K562 (cell line): ENCODE results near the gene NAPB. TPM values are rescaled to one million over a fixed set of nuclear protein-coding genes. Genes with fewer than 3 reads are reported as not detected.

Experiments
- ARID3B ChIP-seq: fragments of 250-450 bp; sonication (Bioruptor Pico); IDR thresholded peaks from 2 replicates; pipeline ENCODE4 v1.4.0; 2020; ENCODE audit warnings: borderline replicate concordance
- CHCHD3 ChIP-seq: fragments of 250-450 bp; sonication (Bioruptor Pico); IDR thresholded peaks from 2 replicates; pipeline ENCODE4 v2.1.2; 2022; ENCODE audit warnings: mild to moderate bottlenecking
- ELF2 ChIP-seq: fragments of 250-450 bp; sonication (Bioruptor Pico); IDR thresholded peaks from 2 replicates; pipeline ENCODE4 v1.5.0; 2021; ENCODE audit warnings: mild to moderate bottlenecking
- HDGF ChIP-seq: fragments of 450-650 bp; IDR thresholded peaks from 2 replicates; pipeline ENCODE4 v1.6.1; 2016
- HMG20B ChIP-seq: fragments of 250-450 bp; sonication (Bioruptor Pico); IDR thresholded peaks from 2 replicates; pipeline ENCODE4 v1.5.0; 2021; ENCODE audit warnings: mild to moderate bottlenecking
- HNRNPK ChIP-seq: fragments of 200-400 bp; formaldehyde crosslinking; IDR thresholded peaks from one replicate; pipeline ENCODE4 v1.6.1; 2018; ENCODE audit warnings: mild to moderate bottlenecking, low read depth, low read length; ENCODE audit not compliant: poor library complexity, severe bottlenecking
- HOMEZ ChIP-seq: fragments of 250-450 bp; sonication (Bioruptor Pico); IDR thresholded peaks from 2 replicates; pipeline ENCODE4 v1.4.0; 2020; ENCODE audit warnings: mild to moderate bottlenecking, moderate library complexity
- IRF9 ChIP-seq: fragments of 450-650 bp; IDR thresholded peaks from 2 replicates; pipeline ENCODE4 v1.6.1; 2016; ENCODE audit warnings: missing biosample characterization, missing genetic modification characterization
- MYBL2 ChIP-seq, 2 experiments: fragments of 450-650 bp in 1 of 2; sonication (generic) in 1 of 2; formaldehyde crosslinking in 1 of 2; IDR thresholded peaks; 2 replicates each; pipeline versions ENCODE4 v1.6.1 to v1.8.1; 2017 to 2022; ENCODE audit warnings: borderline replicate concordance in 1 of 2, inconsistent platforms in 1 of 2, low read depth in 1 of 2, mild to moderate bottlenecking in 1 of 2, missing genetic modification reagents in 1 of 2, moderate library complexity in 1 of 2
- NR2C2 ChIP-seq, 2 experiments: fragments of 200-800 bp in 1 of 2; sonication (Bioruptor generic) in 1 of 2; sonication (generic) in 1 of 2; formaldehyde crosslinking in 1 of 2; IDR thresholded peaks; 2 replicates each; pipeline versions ENCODE4 v1.6.1 to v1.8.0; 2016 to 2022; ENCODE audit warnings: mild to moderate bottlenecking in 1 of 2, missing compliant biosample characterization in 1 of 2, missing genetic modification characterization in 1 of 2, missing genetic modification reagents in 1 of 2
- SLC30A9 ChIP-seq: fragments of 250-450 bp; sonication (Bioruptor Pico); IDR thresholded peaks from 2 replicates; pipeline ENCODE4 v1.8.0; 2022; ENCODE audit warnings: mild to moderate bottlenecking, moderate library complexity
- SMARCE1 ChIP-seq: fragments of 450-650 bp; IDR thresholded peaks from 2 replicates; pipeline ENCODE4 v1.7.1; 2016; ENCODE audit warnings: mild to moderate bottlenecking
- TAF9B ChIP-seq: fragments of 450-650 bp; IDR thresholded peaks from 2 replicates; pipeline ENCODE4 v1.6.1; 2018; ENCODE audit warnings: mild to moderate bottlenecking; ENCODE audit not compliant: partially characterized antibody
- TEAD1 ChIP-seq, 2 experiments: fragments of 450-650 bp in 1 of 2; sonication (generic) in 1 of 2; formaldehyde crosslinking; IDR thresholded peaks; 2 replicates each; pipeline versions ENCODE4 v1.4.0 to v1.8.0; 2020 to 2022; ENCODE audit warnings: mild to moderate bottlenecking in 2 of 2, missing genetic modification reagents in 1 of 2
- ZC3H8 ChIP-seq: fragments of 450-650 bp; IDR thresholded peaks from 2 replicates; pipeline ENCODE4 v1.6.1; 2017
- ZNF57 ChIP-seq: fragments of 450-650 bp; formaldehyde crosslinking; IDR thresholded peaks from 2 replicates; pipeline ENCODE4 v1.4.0; 2020; ENCODE audit warnings: mild to moderate bottlenecking, moderate library complexity
- ZSCAN29 ChIP-seq: fragments of 450-650 bp; IDR thresholded peaks from 2 replicates; pipeline ENCODE4 v1.6.1; 2017
- polyA plus RNA-seq, 8 experiments: library from polyadenylated mRNA; depleted of rRNA in 4 of 8; stranded (reverse) in 5 of 8; unstranded in 3 of 8; fragments of >200 nt; fragmentation: Nextera tagmentation in 2 of 8; fragmentation: Illumina TruSeq in 1 of 8; extraction: Ambion mirVana in 2 of 8; extraction: Trizol in 1 of 8; gene quantifications; 2 replicates each; pipeline versions ENCODE4 v1.2.1 to v1.2.3, GENCODE V29; 2011 to 2014; ENCODE audit warnings: inconsistent platforms in 1 of 8, missing spikeins in 1 of 8
- total RNA-seq, 7 experiments: library from RNA; depleted of rRNA in 6 of 7; stranded (reverse); fragments of >200 nt in 6 of 7; fragmentation: Illumina TruSeq in 2 of 7; extraction: Trizol in 2 of 7; gene quantifications; 2 replicates each; pipeline versions ENCODE4 v1.2.1 to v1.2.3, GENCODE V29; 2011 to 2021; ENCODE audit warnings: low replicate concordance in 1 of 7
- TF ChIP-seq, protein P1 (sequence below): fragments of 250-450 bp; sonication (Bioruptor Pico); IDR thresholded peaks from 2 replicates; pipeline ENCODE4 v1.8.0; 2022; ENCODE audit warnings: moderate library complexity, mild to moderate bottlenecking, inconsistent platforms
- TF ChIP-seq, protein P2 (sequence below): fragments of 250-450 bp; sonication (Bioruptor Pico); IDR thresholded peaks from 2 replicates; pipeline ENCODE4 v1.8.0; 2021; ENCODE audit warnings: mild to moderate bottlenecking, moderate library complexity

NAPB gene
- total and polyA plus RNA-seq, 9 of the 15 experiments (the other 6 are each of a cell fraction or from before 2014, with no cell fraction given) = 1.4 to 7.7 (median 5.2) TPM

DNA sequence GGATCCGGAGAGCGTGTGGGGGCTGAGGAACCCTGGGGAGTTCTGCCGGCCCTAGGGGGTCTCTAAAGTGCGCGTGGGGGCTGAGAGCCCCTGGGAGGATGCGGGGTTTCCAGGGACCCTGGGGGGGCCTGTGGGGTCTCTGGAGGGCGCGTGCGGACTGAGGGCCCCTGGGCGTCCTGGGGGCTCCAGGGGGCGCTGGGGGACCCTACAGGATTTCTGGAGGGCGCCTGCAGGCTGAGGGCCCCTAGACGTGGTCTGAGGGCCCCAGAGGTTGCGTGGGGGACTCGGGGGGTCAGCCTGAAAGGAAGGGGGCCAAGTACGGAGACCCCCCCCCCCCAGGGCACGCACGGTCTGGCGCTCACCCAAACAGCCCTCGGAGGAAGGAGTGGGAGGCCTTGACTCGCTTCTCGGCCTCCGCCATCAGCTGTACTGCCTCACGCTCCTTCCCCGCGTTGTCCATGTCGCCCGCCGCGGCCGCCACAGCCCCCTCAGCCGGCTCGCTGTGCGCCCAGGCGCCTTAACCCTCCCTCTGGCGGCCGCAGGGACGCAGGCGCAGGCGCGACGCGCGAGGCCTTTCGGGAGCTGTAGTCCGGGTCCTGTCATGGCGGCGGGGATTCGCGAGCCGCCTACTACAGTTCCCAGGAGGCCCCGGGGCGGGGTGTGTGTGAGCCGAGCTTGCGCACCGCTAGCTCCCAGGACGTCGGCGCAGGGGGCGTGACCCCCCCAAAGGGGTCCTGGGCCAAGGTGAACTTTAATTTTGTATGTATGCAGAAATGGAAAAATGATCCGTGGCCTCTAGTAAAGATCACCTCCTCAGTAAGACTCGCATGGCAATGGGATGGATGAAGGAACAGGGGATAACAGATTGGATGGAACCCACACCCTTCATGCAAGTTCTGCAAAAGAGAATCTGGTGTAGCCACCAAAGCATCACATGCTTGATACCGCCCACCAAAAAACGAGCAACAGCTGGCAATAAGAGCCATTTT is at the start of gene NAPB (continued):
- TF ChIP-seq MYBL2 (IDR thresholded peaks at IDR 0.05; ENCODE audit: low read depth) = no peak
- TF ChIP-seq MYBL2 (CRISPR knock-in tag; IDR thresholded peaks at IDR 0.05; ENCODE audit: borderline replicate concordance) = no peak
- no peak for TF ChIP-seq IRF9 (tag)
- TF ChIP-seq HMG20B (CRISPR knock-in tag) = no peak
- no peak for TF ChIP-seq HOMEZ (CRISPR knock-in tag)
- no peak for TF ChIP-seq NR2C2 (CRISPR knock-in tag; IDR thresholded peaks at IDR 0.05)
- TF ChIP-seq NR2C2 (tag; IDR thresholded peaks at IDR 0.05) = peak; percentile 74
- no peak for TF ChIP-seq ZSCAN29
- no peak for TF ChIP-seq ARID3B (CRISPR knock-in tag)
- TF ChIP-seq TAF9B = no peak
- no peak for TF ChIP-seq CHCHD3
- no peak for TF ChIP-seq TEAD1 (CRISPR knock-in tag; IDR thresholded peaks at IDR 0.05)
- no peak for TF ChIP-seq ZNF57 (CRISPR knock-in tag)
- TF ChIP-seq ZC3H8 = no peak
- TF ChIP-seq, protein P1, sequence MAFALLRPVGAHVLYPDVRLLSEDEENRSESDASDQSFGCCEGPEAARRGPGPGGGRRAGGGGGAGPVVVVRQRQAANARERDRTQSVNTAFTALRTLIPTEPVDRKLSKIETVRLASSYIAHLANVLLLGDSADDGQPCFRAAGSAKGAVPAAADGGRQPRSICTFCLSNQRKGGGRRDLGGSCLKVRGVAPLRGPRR (CRISPR knock-in tag) = no peak
- TF ChIP-seq SMARCE1 = no peak
- no peak for TF ChIP-seq HNRNPK
- no peak for TF ChIP-seq SLC30A9 (CRISPR knock-in tag)
- TF ChIP-seq, protein P2, sequence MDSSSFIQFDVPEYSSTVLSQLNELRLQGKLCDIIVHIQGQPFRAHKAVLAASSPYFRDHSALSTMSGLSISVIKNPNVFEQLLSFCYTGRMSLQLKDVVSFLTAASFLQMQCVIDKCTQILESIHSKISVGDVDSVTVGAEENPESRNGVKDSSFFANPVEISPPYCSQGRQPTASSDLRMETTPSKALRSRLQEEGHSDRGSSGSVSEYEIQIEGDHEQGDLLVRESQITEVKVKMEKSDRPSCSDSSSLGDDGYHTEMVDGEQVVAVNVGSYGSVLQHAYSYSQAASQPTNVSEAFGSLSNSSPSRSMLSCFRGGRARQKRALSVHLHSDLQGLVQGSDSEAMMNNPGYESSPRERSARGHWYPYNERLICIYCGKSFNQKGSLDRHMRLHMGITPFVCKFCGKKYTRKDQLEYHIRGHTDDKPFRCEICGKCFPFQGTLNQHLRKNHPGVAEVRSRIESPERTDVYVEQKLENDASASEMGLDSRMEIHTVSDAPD = no peak
- TF ChIP-seq HDGF = no peak
- TF ChIP-seq ELF2 (CRISPR knock-in tag) = no peak
